D721Med (cell line): Measurements from ENCODE around the gene CLPX.

Experiments
- DNase-seq: peaks from one replicate; pipeline ENCODE4 v3.0.0; 2011; ENCODE audit warnings: low spot score; ENCODE audit not compliant: insufficient read length
- FAIRE-seq: peaks from 2 replicates; lab custom pipeline; 2011; peaks lifted over from hg19 to GRCh38; lab: Jason Lieb, UNC
- CTCF ChIP-seq: IDR thresholded peaks from 2 replicates; pipeline ENCODE4 v1.5.1; 2012; ENCODE audit warnings: mild to moderate bottlenecking, control low read depth; ENCODE audit not compliant: insufficient read depth; ENCODE audit errors: missing control alignments

The CLPX gene

GRCh38 chr15:65174509-65174908 lies 10.6 kb downstream of the CLPX start:
- DNase-seq, result no peak
- no peak for FAIRE-seq
- no peak for TF ChIP-seq CTCF

- DNase-seq (no peak), FAIRE-seq (no peak)
- TF ChIP-seq CTCF, result no peak
Measured at GRCh38 chr15:65172531-65172930, 12.6 kb downstream of the CLPX start.

GRCh38 chr15:65171428-65171827 lies 13.7 kb downstream of the CLPX start:
- FAIRE-seq, result no peak

GRCh38 chr15:65165875-65166274 lies 19.3 kb downstream of the CLPX start:
- DNase-seq, result no peak
- no peak for TF ChIP-seq CTCF
- FAIRE-seq, result no peak

More at GRCh38 chr15:65171428-65171827, 13.7 kb downstream of the CLPX start:
- no peak for DNase-seq
- no peak for TF ChIP-seq CTCF

GRCh38 chr15:65164139-65164538 lies 21.0 kb downstream of the CLPX start:
- TF ChIP-seq CTCF, result no peak
- FAIRE-seq (no peak), DNase-seq (no peak)

- DNase-seq (no peak), FAIRE-seq (no peak)
- TF ChIP-seq CTCF, result no peak
Measured at GRCh38 chr15:65163041-65163440, 22.1 kb downstream of the CLPX start.

- no peak for FAIRE-seq
- TF ChIP-seq CTCF, result no peak
- DNase-seq, result no peak
Measured at GRCh38 chr15:65156692-65157091, 28.4 kb downstream of the CLPX start.
